Hepatocyte (in vitro differentiated cells): ENCODE results near the gene ME3. TPM values are rescaled to one million over a fixed set of nuclear protein-coding genes. Genes with fewer than 3 reads are reported as not detected.

ENCODE experiments used
- DNase-seq: peaks from one replicate; pipeline ENCODE4 v3.0.0-alpha.2; 2016; ENCODE audit warnings: low spot score
- H2AFZ ChIP-seq: fragments of 200-600 bp; sonication (generic); 2 replicates; pipeline ENCODE4 v1.6.0; 2016; ENCODE audit warnings: antibody characterized with exemption, mild to moderate bottlenecking
- H3K27ac ChIP-seq: fragments of 200-600 bp; sonication (generic); 2 replicates; pipeline ENCODE4 v1.5.1; 2016; ENCODE audit warnings: mild to moderate bottlenecking
- H3K27me3 ChIP-seq: fragments of 200-600 bp; sonication (generic); 2 replicates; pipeline ENCODE4 v1.6.1; 2016
- H3K36me3 ChIP-seq: fragments of 200-600 bp; sonication (generic); replicated peaks from 2 replicates; pipeline ENCODE4 v1.5.1; 2016; ENCODE audit warnings: low read depth; ENCODE audit not compliant: insufficient read depth
- H3K4me1 ChIP-seq: fragments of 200-600 bp; sonication (generic); 2 replicates; pipeline ENCODE4 v1.5.1; 2016; ENCODE audit warnings: mild to moderate bottlenecking, moderate library complexity; ENCODE audit not compliant: insufficient read depth
- H3K4me2 ChIP-seq: fragments of 200-600 bp; sonication (generic); 2 replicates; pipeline ENCODE4 v1.6.0; 2016
- H3K4me3 ChIP-seq: fragments of 200-600 bp; sonication (generic); 2 replicates; pipeline ENCODE4 v1.5.1; 2016; ENCODE audit warnings: mild to moderate bottlenecking
- H3K79me2 ChIP-seq: fragments of 200-600 bp; sonication (generic); 2 replicates; pipeline ENCODE4 v1.6.0; 2017; ENCODE audit warnings: mild to moderate bottlenecking
- H3K9me2 ChIP-seq: fragments of 200-600 bp; sonication (generic); replicated peaks from 2 replicates; pipeline ENCODE4 v1.6.0; 2017; ENCODE audit warnings: mild to moderate bottlenecking; ENCODE audit not compliant: insufficient read depth
- H3K9me3 ChIP-seq: fragments of 200-600 bp; sonication (generic); 2 replicates; pipeline ENCODE4 v1.5.1; 2016; ENCODE audit warnings: low read depth, mild to moderate bottlenecking
- H4K20me1 ChIP-seq: fragments of 200-600 bp; sonication (generic); 2 replicates; pipeline ENCODE4 v1.6.0; 2016; ENCODE audit warnings: mild to moderate bottlenecking; ENCODE audit not compliant: insufficient read depth, poor library complexity, severe bottlenecking
- CTCF ChIP-seq: fragments of 200-600 bp; sonication (generic); IDR thresholded peaks from 2 replicates; pipeline ENCODE4 v1.5.1; 2016; ENCODE audit warnings: antibody characterized with exemption, mild to moderate bottlenecking; ENCODE audit not compliant: poor library complexity
- EZH2 ChIP-seq: fragments of 200-600 bp; sonication (generic); IDR thresholded peaks from 2 replicates; pipeline ENCODE4 v1.6.1; 2016; ENCODE audit warnings: antibody characterized with exemption, mild to moderate bottlenecking, borderline replicate concordance
- EZH2phosphoT487 ChIP-seq: fragments of 200-600 bp; sonication (generic); IDR thresholded peaks from one replicate; pipeline ENCODE4 v1.6.1; 2018; ENCODE audit warnings: antibody characterized with exemption, mild to moderate bottlenecking, low read depth, moderate library complexity; ENCODE audit not compliant: unreplicated experiment, severe bottlenecking
- WGBS: methylation state at CpG from one replicate; pipeline ENCODE4 v1.1.6; 2016; ENCODE audit warnings: low lambda C conversion rate; ENCODE audit errors: missing lambda C conversion rate; 5-methylcytosine and 5-hydroxymethylcytosine counted together
- polyA plus RNA-seq: library from polyadenylated mRNA; unstranded; fragments of >200 nt; fragmentation: Nextera tagmentation; extraction: Ambion mirVana; gene quantifications from 2 replicates; pipeline ENCODE4 v1.2.1, GENCODE V29; 2016
- total RNA-seq: library from RNA; depleted of rRNA; stranded (reverse); fragments of >200 nt; gene quantifications from 2 replicates; pipeline ENCODE4 v1.2.3, GENCODE V29; 2014

Gene ME3
- total and polyA plus RNA-seq, 2 experiments from 2014 or later = 10.3 to 16.1 TPM

- Histone ChIP-seq H4K20me1 (no peaks in the 10 kb centered on the region), H3K4me2 (no peak overlapping the region), H3K36me3 (no peaks in the 10 kb centered on the region), H3K27me3 (no peaks in the 10 kb centered on the region), H3K4me1 (no peaks in the 10 kb centered on the region), H3K27ac (no peak overlapping the region), H3K4me3 (no peak overlapping the region), H2AFZ (no peak overlapping the region), H3K9me2 (no peaks in the 10 kb centered on the region), H3K79me2 (no peaks in the 10 kb centered on the region), H3K9me3 (no peaks in the 10 kb centered on the region)
- no peak for DNase-seq
- TF ChIP-seq EZH2 = no peak
- no peak for TF ChIP-seq EZH2phosphoT487
- no peak for TF ChIP-seq CTCF
Observed at GRCh38 chr11:86710936-86711335, 38.5 kb upstream of the ME3 start.

- H3K79me2 ChIP-seq = no peaks in the 10 kb centered on the region
- WGBS = 75% methylated on average over 2 of the region's 2 CpGs
- no peaks in the 10 kb centered on the region for H3K9me2 ChIP-seq
- H2AFZ ChIP-seq = no peak overlapping the region
- H3K9me3 ChIP-seq = no peaks in the 10 kb centered on the region
- no peaks in the 10 kb centered on the region for H3K36me3 ChIP-seq
- TF ChIP-seq CTCF (no peak), EZH2phosphoT487 (no peak), EZH2 (no peak)
- no peaks in the 10 kb centered on the region for H3K4me1 ChIP-seq
- no peak overlapping the region for H3K4me2 ChIP-seq
- no peak overlapping the region for H3K4me3 ChIP-seq
- no peaks in the 10 kb centered on the region for H4K20me1 ChIP-seq
- no peak overlapping the region for H3K27ac ChIP-seq
- no peaks in the 10 kb centered on the region for H3K27me3 ChIP-seq
- DNase-seq = no peak
Observed at GRCh38 chr11:86708669-86709068, 36.3 kb upstream of the ME3 start.

GRCh38 chr11:86706338-86707131 is 34.1 kb upstream of the ME3 start:
- no peaks in the 10 kb centered on the region for H3K9me2 ChIP-seq
- H3K36me3 ChIP-seq = no peaks in the 10 kb centered on the region
- H3K79me2 ChIP-seq = no peaks in the 10 kb centered on the region
- no peak overlapping the region for H3K27ac ChIP-seq
- 31% methylated on average over 5 of the region's 5 CpGs for WGBS
- no peaks in the 10 kb centered on the region for H3K27me3 ChIP-seq
- H3K9me3 ChIP-seq = no peaks in the 10 kb centered on the region
- no peak overlapping the region for H3K4me2 ChIP-seq
- no peaks in the 10 kb centered on the region for H3K4me1 ChIP-seq
- DNase-seq = no peak
- no peaks in the 10 kb centered on the region for H4K20me1 ChIP-seq
- no peak for TF ChIP-seq EZH2phosphoT487
- no peak for TF ChIP-seq EZH2
- TF ChIP-seq CTCF = no peak
- H2AFZ ChIP-seq = no peak overlapping the region
- no peak overlapping the region for H3K4me3 ChIP-seq
